GM12892 (cell line): ENCODE results near the gene ZNF408.

ENCODE experiments used
- DNase-seq: peaks from one replicate; pipeline ENCODE4 v3.0.0; 2011; ENCODE audit not compliant: insufficient read length
- FAIRE-seq: peaks from 2 replicates; lab custom pipeline; 2011; peaks lifted over from hg19 to GRCh38; lab: Jason Lieb, UNC
- POLR2A ChIP-seq: IDR thresholded peaks from 2 replicates; pipeline ENCODE4 v1.6.1; 2011; ENCODE audit warnings: low read depth, low read length, control low read depth
- POLR2AphosphoS5 ChIP-seq: IDR thresholded peaks from 2 replicates; pipeline ENCODE4 v1.6.1; 2011; ENCODE audit warnings: low read depth, low read length, control low read depth
- TAF1 ChIP-seq: IDR thresholded peaks from 2 replicates; pipeline ENCODE4 v1.6.1; 2011; ENCODE audit warnings: low read depth, mild to moderate bottlenecking, control low read depth, low read length, borderline replicate concordance

ZNF408 gene

DNA sequence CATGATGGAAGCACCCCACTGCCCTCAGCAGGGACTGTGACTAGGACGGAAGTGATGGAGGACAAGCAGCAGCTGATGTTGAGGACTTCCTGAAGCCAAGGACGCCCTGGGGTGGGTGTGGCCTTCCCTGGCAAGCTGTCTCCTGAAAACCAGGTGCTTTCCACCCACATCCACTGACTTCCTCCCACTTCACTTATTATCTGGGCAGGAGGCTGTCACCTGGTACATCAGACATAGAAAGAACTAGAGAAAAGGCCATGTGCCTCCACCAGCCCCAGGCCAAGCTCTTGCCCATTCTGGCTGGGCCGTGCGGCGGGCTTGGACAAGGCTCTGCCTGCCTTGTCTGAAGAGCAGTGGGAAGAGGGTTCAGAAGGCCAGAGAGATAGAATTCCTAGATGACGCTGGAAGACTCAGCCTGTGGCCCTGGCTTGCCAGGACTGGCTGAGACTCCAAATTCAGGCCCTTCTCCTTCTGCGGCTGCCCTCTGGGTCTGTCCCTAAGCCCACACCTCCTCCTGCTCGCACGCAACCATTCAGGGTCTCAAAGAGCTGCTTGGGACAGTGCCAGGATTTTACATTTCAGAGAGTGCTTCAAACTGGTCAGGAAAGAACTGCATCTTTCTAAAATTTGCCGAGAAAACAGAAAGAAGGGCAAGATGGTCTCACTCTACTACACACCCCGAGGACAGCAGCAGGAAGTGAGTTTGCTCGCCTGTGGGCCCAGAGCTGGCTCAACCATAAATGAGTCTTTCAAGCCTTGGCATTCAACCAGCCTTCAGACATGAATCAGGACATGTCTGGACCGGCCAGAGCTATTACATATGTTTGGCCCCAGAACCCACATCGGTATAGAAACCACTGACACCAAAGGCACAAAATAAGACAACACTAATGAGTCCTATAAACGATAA is 13.7 kb upstream of the ZNF408 start:
- DNase-seq (no peak), FAIRE-seq (no peak)
- TF ChIP-seq POLR2A = no peak
- TF ChIP-seq TAF1 = no peak
- no peak for TF ChIP-seq POLR2AphosphoS5

DNA sequence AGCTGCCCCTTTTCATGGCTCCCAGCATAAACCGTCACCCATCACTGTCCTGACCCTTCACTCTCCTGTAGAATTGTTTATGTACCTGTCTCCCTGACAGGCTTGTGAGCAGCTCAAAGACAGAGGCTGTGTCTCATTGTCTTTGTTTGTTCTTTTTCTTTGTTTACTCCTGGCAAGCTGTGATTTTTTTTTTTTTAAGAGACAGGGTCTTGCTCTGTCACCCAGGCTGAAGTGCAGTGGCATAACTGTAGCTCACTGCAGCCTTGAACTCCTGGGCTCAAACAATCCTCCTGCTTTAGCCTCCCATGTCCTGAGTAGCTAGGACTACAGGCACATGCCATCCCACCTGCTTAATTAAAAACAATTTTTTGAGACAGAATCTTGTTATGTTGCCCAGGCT is 10.1 kb upstream of the ZNF408 start:
- DNase-seq (no peak), FAIRE-seq (no peak)
- TF ChIP-seq POLR2AphosphoS5 (no peak), POLR2A (no peak), TAF1 (no peak)

GRCh38 chr11:46692450-46692849 is 8.4 kb upstream of the ZNF408 start:
- TF ChIP-seq POLR2A (no peak), TAF1 (no peak), POLR2AphosphoS5 (no peak)
- DNase-seq (no peak), FAIRE-seq (no peak)

DNA sequence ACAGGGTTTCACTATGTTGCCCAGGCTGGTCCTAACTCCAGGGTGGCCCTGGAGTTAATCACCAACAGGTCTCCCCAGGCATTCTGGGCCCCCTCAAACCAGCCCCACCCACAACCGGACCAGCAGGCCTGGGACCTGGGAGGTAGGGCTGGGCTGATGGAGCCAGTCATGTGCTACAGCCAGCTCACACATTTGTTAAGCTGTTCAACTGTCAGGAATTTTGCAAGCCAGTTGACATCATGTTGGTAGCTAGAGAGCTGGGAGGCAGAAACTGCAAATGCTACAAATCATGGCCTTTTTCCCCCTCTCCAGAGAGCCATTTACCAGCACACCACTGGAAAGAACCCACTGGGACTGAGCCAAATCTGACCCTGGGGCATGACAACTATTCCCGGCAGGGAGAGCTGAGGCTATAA is 7.2 kb upstream of the ZNF408 start:
- no peak for DNase-seq

DNA sequence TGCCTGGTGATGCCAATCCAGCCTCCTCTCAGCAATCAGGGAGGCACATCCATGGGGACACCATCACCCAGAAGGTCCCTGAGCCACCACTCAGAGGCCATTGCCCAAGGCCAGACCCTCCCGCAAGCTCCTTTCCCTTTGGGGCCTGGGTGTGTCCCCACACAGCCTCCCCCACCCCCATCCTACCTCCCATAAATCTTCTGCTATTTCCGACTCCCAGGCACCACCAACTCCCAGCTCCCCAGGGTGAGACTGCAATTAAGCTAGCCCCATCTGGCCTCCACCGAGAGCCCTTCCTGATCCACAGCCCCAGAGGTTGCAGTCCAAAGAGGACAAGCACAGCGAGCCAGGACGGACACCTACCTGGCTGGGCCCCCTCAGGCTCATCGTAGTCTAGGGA is 6.8 kb upstream of the ZNF408 start:
- DNase-seq = no peak
- TF ChIP-seq TAF1 (no peak), POLR2AphosphoS5 (no peak), POLR2A (no peak)
- FAIRE-seq = no peak

More for the DNA sequence above, 7.2 kb upstream of the ZNF408 start:
- FAIRE-seq = no peak
- TF ChIP-seq TAF1 = no peak
- TF ChIP-seq POLR2A = no peak
- TF ChIP-seq POLR2AphosphoS5 = no peak

GRCh38 chr11:46694607-46695006 is 6.2 kb upstream of the ZNF408 start:
- FAIRE-seq (no peak), DNase-seq (no peak)
- TF ChIP-seq POLR2AphosphoS5 = no peak

- TF ChIP-seq POLR2AphosphoS5 (no peak), POLR2A (no peak), TAF1 (no peak)
Measured at GRCh38 chr11:46695345-46696211, 5.3 kb upstream of the ZNF408 start.

DNA sequence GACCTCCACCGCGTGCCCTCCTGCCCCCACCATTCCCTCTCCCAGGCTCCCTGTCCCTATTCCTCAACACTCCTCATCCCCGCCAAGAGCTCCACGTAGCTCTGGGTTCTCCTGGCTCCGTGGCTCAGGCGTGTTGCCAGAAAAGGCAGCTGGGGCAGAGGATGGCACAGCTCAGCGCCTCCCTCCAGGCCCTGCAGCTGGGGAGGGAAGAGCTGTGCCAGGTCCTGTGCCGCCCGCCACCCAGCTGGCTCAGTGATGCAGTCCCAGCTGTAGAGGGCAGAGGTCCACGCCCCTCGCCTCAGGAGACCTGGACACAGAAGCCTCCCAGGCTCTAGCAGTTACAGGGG is 4.6 kb upstream of the ZNF408 start:
- no peak for DNase-seq
- no peak for FAIRE-seq
- no peak for TF ChIP-seq TAF1
- no peak for TF ChIP-seq POLR2A
- TF ChIP-seq POLR2AphosphoS5 = no peak

More at GRCh38 chr11:46695345-46696211, 5.3 kb upstream of the ZNF408 start:
- DNase-seq = no peak
- FAIRE-seq = no peak

DNA sequence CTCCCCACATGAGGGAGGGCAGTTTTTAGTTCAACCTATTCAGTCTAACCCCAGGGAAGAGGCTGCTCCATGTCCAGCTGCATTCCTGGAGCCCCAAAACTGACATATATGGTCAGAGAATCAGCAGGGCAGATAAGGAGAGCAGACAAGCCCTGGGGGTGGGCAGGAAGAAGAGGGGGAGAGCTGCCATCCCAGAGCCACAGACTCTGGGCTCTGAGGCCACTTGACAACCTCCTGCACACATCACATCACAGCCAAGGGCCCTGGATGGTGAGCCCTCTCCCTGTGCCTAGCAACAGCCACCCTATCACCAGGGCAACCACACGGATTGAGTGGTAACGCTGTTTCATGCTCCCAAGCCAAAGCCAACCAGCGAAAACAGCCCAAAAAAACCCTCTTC is 3.5 kb upstream of the ZNF408 start:
- FAIRE-seq (no peak), DNase-seq (no peak)
- no peak for TF ChIP-seq POLR2A
- no peak for TF ChIP-seq TAF1

- no peak for FAIRE-seq
- TF ChIP-seq POLR2A = no peak
- TF ChIP-seq POLR2AphosphoS5 = no peak
- TF ChIP-seq TAF1 = no peak
Measured at GRCh38 chr11:46697723-46698122, 3.1 kb upstream of the ZNF408 start.

GRCh38 chr11:46698597-46698996 is 2.2 kb upstream of the ZNF408 start:
- DNase-seq (no peak), FAIRE-seq (no peak)
- TF ChIP-seq TAF1 (no peak), POLR2AphosphoS5 (no peak), POLR2A (no peak)

More at GRCh38 chr11:46697723-46698122, 3.1 kb upstream of the ZNF408 start:
- no peak for DNase-seq
